ENCODE measurements around the gene ZNF541. TPM values are rescaled to one million over a fixed set of nuclear protein-coding genes. Genes with fewer than 3 reads are reported as not detected.
A peak's percentile ranks its signal among the peaks of the same experiment; 100 is the strongest.

Gene ZNF541
- total RNA-seq, 1 donor from 2014 or later, result not detected

DNA sequence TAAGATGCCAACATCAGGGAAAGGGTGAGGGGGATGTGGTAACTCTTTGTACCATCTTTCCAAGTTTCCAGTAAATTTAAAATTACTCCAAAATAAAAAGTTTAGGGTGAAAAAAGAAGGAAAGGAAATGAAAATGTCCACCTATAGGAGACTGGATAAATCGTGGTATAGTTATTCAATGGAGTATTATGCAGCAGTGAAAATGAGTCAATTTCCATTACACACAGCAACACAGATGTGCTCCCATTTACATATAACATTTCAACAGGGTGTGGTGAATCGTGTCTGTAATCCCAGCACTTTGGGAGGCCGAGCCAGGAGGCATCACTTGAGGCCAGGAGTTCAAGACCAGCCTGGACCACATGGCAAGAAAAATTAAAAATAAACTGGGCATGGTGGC, 7.4 kb upstream of the ZNF541 start:
- H3K4me3 ChIP-seq (ENCODE audit: low read depth, low read length), result no peak overlapping the region
- no peak for FAIRE-seq
- no peak for DNase-seq (ENCODE audit: low read depth)
- TF ChIP-seq, protein P1, sequence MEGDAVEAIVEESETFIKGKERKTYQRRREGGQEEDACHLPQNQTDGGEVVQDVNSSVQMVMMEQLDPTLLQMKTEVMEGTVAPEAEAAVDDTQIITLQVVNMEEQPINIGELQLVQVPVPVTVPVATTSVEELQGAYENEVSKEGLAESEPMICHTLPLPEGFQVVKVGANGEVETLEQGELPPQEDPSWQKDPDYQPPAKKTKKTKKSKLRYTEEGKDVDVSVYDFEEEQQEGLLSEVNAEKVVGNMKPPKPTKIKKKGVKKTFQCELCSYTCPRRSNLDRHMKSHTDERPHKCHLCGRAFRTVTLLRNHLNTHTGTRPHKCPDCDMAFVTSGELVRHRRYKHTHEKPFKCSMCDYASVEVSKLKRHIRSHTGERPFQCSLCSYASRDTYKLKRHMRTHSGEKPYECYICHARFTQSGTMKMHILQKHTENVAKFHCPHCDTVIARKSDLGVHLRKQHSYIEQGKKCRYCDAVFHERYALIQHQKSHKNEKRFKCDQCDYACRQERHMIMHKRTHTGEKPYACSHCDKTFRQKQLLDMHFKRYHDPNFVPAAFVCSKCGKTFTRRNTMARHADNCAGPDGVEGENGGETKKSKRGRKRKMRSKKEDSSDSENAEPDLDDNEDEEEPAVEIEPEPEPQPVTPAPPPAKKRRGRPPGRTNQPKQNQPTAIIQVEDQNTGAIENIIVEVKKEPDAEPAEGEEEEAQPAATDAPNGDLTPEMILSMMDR (IDR thresholded peaks at IDR 0.05; ENCODE audit: insufficient read depth, low read length, severe bottlenecking), result no peak
- no peaks in the 10 kb centered on the region for H3K36me3 ChIP-seq (ENCODE audit: control insufficient read depth, insufficient read depth, low read length)
- no peaks in the 10 kb centered on the region for H3K27me3 ChIP-seq (ENCODE audit: control insufficient read depth, insufficient read depth, low read length)

DNA sequence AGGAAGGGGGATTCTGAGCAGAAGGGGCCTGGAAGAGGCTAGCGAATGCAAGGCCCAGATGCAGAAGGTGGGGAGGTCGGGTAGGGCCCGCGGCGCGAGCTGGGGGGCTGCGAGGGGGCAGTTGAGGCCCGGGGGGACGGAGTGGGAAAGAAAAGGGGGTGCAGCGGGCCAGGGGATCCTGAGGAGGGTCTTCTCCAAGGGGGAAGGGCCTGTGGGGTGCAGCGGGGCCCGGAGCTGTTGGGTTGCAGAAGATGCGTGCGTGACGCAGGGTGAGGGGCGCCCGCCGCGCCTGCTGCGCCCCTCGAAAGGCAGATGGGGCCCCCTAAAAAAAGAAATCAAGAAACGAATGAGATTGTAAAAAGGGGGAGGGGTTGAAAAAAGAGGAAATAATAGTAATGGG, 313 bp downstream of the ZNF541 start:
- no peak for FAIRE-seq

DNA sequence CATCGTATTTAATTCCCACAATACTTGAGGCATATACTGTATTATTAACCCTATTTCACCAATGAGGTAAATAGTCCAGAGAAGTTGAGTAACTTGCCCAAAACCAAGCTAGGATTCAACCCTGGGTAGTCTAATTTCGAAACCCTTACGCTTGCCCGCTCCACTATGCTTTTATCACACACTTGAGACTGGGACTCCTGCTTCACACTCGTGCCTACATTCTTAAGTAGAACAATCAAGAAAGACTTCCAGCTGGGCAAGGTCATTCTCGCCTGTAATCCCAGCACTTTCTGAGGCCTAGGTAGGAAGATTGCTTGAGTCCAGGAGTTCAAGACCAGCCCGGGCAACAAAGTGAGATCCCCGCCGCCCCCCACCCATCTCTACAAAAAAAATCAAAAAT, 3.6 kb downstream of the ZNF541 start:
- H3K4me3 ChIP-seq (ENCODE audit: low read depth, low read length), result no peak overlapping the region
- H3K36me3 ChIP-seq (ENCODE audit: control insufficient read depth, insufficient read depth, low read length), result no peaks in the 10 kb centered on the region
- DNase-seq (ENCODE audit: low read depth) (no peak), FAIRE-seq (no peak)
- H3K27me3 ChIP-seq (ENCODE audit: control insufficient read depth, insufficient read depth, low read length), result no peaks in the 10 kb centered on the region
- TF ChIP-seq, protein P1 (IDR thresholded peaks at IDR 0.05; ENCODE audit: insufficient read depth, low read length, severe bottlenecking), result no peak

More for the DNA sequence above, 313 bp downstream of the ZNF541 start:
- H3K4me3 ChIP-seq (ENCODE audit: low read depth, low read length), result no peak overlapping the region
- no peaks in the 10 kb centered on the region for H3K36me3 ChIP-seq (ENCODE audit: control insufficient read depth, insufficient read depth, low read length)
- no peaks in the 10 kb centered on the region for H3K27me3 ChIP-seq (ENCODE audit: control insufficient read depth, insufficient read depth, low read length)
- TF ChIP-seq, protein P1 (IDR thresholded peaks at IDR 0.05; ENCODE audit: insufficient read depth, low read length, severe bottlenecking), result no peak
- DNase-seq (ENCODE audit: low read depth), result no peak

DNA sequence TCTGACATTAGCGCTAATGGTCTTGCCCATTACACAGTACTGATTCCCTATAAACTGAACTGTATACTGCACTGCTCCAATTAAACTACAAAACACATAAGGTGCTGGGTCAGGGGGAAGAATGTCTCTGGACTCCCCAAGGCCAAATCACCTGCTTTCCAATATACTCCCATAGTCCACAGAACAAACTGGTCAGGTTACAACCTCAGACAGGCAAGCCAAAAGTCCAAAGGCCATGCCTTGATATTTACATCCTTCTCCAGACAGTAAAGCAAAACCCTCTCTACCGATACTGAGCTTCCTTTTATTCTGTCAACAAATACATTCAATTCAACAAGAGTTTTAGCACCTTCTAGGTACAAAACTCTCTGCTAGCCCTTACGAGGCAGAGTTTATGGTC, 8.9 kb downstream of the ZNF541 start:
- TF ChIP-seq, protein P1 (IDR thresholded peaks at IDR 0.05; ENCODE audit: insufficient read depth, low read length, severe bottlenecking), result no peak
- no peaks in the 10 kb centered on the region for H3K36me3 ChIP-seq (ENCODE audit: control insufficient read depth, insufficient read depth, low read length)
- H3K27me3 ChIP-seq (ENCODE audit: control insufficient read depth, insufficient read depth, low read length), result no peaks in the 10 kb centered on the region
- peak; percentile 18 for FAIRE-seq
- no peak for DNase-seq (ENCODE audit: low read depth)
- no peak overlapping the region for H3K4me3 ChIP-seq (ENCODE audit: low read depth, low read length)

DNA sequence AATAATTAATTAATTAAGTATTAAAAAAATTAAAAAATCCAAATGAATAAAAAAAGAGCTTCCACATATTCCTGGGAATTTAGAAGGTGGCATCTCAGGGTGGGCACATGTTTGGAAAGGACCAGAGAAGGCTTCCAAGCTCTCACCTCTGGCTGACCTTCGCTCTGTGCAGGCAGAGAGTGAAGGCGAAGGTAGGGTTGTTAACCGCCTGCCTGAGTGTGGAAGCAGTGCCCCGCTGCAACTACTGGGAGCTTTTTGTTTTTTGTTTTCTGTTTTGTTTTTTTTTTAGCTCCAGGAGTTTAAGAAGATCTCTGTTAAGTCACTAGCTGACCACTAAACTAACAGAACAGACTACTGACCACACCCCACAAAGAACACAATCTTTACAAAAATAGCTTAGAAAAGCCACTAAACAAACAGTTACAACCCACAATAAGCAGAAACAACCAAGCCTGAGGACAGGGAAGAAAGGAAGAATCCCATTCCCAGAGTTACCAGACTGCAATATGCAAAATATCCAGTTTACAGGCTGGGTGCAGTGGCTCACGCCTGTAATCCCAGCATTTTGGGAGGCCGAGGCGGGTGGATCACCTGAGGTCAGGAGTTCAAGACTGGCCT, 11.4 kb downstream of the ZNF541 start:
- Histone ChIP-seq H3K4me3 (ENCODE audit: low read depth, low read length) (no peak overlapping the region), H3K36me3 (ENCODE audit: control insufficient read depth, insufficient read depth, low read length) (no peaks in the 10 kb centered on the region), H3K27me3 (ENCODE audit: control insufficient read depth, insufficient read depth, low read length) (no peaks in the 10 kb centered on the region)
- no peak for FAIRE-seq
- TF ChIP-seq, protein P1 (IDR thresholded peaks at IDR 0.05; ENCODE audit: insufficient read depth, low read length, severe bottlenecking), result no peak
- DNase-seq (ENCODE audit: low read depth), result no peak

DNA sequence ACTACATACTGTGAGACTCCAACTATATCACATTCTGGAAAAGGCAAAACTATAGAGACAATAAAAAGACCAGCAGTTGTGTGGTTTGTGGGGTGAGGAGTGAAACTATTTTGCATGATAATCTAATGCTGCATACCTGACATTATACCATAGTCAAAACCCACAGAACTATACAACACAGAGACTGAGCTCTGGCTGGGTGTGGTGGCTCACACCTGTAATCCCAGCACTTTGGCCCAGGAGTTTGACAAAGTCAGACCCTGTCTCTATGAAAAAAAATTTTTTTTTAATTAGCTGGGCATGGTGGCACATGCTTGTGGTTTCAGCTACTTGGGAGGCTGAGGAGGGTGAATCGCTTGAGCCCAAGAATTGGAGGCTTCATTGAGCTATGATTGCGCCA, 11.9 kb downstream of the ZNF541 start:
- H3K36me3 ChIP-seq (ENCODE audit: control insufficient read depth, insufficient read depth, low read length), result no peaks in the 10 kb centered on the region
- H3K27me3 ChIP-seq (ENCODE audit: control insufficient read depth, insufficient read depth, low read length), result no peaks in the 10 kb centered on the region
- TF ChIP-seq, protein P1 (IDR thresholded peaks at IDR 0.05; ENCODE audit: insufficient read depth, low read length, severe bottlenecking), result no peak
- H3K4me3 ChIP-seq (ENCODE audit: low read depth, low read length), result no peak overlapping the region
- DNase-seq (ENCODE audit: low read depth) (no peak), FAIRE-seq (no peak)

Data from bronchial epithelial cell (primary cell).